ENCODE results near the gene ALPI. TPM values are rescaled to one million over a fixed set of nuclear protein-coding genes. Genes with fewer than 3 reads are reported as not detected.
"Not testable (repeated sequence)": the region's sequence is repeated elsewhere in the genome, so short reads cannot be mapped to it uniquely, and the experiment has no call there.

ALPI gene
- total RNA-seq, 2 experiments from 2014 or later = not detected

DNA sequence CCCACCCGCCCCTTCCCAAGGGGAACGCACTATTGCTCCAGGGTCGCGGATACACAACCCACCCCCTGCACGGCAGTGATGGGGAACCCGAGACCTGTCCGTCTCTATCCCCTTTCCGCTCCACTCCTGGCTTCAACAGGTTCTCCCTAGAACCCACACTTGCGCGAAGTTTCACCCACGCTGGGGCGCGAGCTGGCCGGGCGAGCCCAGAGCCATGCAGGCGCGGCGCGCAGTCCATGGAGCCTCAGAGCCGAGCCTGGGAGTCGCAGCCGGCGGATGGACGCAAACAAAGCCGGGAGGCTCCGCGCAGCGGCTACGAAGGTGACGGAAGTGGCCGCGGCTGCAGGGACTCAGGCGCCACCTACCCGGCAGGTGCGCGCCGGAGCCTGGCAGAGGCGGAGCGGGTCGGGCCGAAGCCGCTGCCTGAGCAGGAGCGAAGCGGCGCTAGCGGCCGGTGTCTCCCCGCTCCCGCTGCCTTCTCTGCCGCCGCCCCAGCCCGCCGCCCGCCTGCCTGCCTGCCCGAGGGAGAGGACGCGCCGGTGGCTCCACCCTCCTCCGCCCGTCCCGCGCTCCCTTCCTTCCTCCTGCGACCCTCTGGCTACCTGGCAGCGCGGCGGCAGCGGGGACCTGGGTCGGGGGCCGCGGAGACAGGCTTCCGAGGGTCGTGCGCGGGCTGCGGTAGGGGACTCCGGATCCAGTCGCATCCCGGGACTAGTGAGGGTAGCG is 35.3 kb upstream of the ALPI start:
- CTCF ChIA-PET (ENCODE audit: unreplicated experiment) = no interaction called here
- no peak overlapping the region for H2AFZ ChIP-seq (ENCODE audit: low read length)
- POLR2A ChIA-PET = no interaction called here

DNA sequence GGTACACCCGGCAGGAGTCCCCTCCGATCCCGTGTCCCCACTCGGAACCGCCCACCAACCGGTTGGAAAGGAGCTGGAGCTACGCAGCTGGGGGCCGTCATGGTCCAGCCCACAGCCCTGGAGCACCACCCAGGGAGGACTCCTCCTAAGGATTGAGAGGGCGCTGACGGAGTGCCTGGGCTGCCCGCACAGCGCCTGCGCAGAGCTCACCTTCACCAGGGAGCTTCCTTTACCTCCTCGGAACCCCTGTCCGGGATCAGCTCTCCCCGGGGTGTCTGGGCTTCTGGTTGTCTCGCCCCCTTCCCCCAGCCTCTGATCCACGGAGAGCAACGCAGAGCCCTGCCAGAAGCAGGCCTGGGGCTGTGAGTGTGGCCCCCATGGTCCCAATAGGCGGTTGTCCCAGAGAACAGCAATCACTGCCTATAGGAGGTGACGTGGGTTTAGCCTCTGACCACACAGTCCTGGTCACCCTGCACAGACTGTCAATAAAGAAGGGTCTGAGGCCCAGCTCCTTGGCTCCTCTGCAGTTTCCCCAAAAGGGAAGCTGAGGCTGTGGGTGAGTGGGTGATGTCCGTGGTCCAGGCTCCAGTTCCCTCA is 34.7 kb upstream of the ALPI start:
- no peaks in the 10 kb centered on the region for H3K79me2 ChIP-seq (ENCODE audit: insufficient read depth, low read depth, low read length)
- no peak overlapping the region for H2AFZ ChIP-seq (ENCODE audit: low read length)
- no peak for DNase-seq (ENCODE audit: low spot score)
- no peaks in the 10 kb centered on the region for H3K36me3 ChIP-seq (ENCODE audit: insufficient read depth, low read length)
- no peaks in the 10 kb centered on the region for H4K20me1 ChIP-seq (ENCODE audit: insufficient read depth, low read length)
- CTCF ChIA-PET (ENCODE audit: unreplicated experiment) = no interaction called here
- TF ChIP-seq, protein P1, sequence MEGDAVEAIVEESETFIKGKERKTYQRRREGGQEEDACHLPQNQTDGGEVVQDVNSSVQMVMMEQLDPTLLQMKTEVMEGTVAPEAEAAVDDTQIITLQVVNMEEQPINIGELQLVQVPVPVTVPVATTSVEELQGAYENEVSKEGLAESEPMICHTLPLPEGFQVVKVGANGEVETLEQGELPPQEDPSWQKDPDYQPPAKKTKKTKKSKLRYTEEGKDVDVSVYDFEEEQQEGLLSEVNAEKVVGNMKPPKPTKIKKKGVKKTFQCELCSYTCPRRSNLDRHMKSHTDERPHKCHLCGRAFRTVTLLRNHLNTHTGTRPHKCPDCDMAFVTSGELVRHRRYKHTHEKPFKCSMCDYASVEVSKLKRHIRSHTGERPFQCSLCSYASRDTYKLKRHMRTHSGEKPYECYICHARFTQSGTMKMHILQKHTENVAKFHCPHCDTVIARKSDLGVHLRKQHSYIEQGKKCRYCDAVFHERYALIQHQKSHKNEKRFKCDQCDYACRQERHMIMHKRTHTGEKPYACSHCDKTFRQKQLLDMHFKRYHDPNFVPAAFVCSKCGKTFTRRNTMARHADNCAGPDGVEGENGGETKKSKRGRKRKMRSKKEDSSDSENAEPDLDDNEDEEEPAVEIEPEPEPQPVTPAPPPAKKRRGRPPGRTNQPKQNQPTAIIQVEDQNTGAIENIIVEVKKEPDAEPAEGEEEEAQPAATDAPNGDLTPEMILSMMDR (conservative IDR thresholded peaks at IDR 0.05; ENCODE audit: low read length) = no peak
- no peak for TF ChIP-seq EZH2phosphoT487 (IDR thresholded peaks at IDR 0.05; ENCODE audit: borderline replicate concordance, low read depth, low read length)
- H3K4me3 ChIP-seq (ENCODE audit: low read depth, low read length, poor library complexity, severe bottlenecking) = no peak overlapping the region
- POLR2A ChIA-PET = no interaction called here
- intact Hi-C loops (cut with micrococcal nuclease; ENCODE audit: unreplicated experiment) = no loop called here
- no peaks in the 10 kb centered on the region for H3K4me1 ChIP-seq (ENCODE audit: insufficient read depth, low read length, poor library complexity, severe bottlenecking)
- no peaks in the 10 kb centered on the region for H3K9me2 ChIP-seq (ENCODE audit: insufficient read depth, low read length)
- no TSS peak for BruUV-seq (replicated peaks)
- no peak overlapping the region for H3K4me2 ChIP-seq (ENCODE audit: low read length)
- H3K27ac ChIP-seq (ENCODE audit: low read depth, low read length, poor library complexity, severe bottlenecking) = no peak overlapping the region
- H3K9me3 ChIP-seq (ENCODE audit: low read length) = peaks cover 8% of the 10 kb centered on the region; the same call in 1 of the 2 replicates

More for the DNA sequence above, 35.3 kb upstream of the ALPI start:
- no peak for DNase-seq (ENCODE audit: low spot score)
- Histone ChIP-seq H3K4me3 (ENCODE audit: low read depth, low read length, poor library complexity, severe bottlenecking) (no peak overlapping the region), H3K4me2 (ENCODE audit: low read length) (no peak overlapping the region), H3K9me3 (ENCODE audit: low read length) (peaks cover 8% of the 10 kb centered on the region; the same call in 1 of the 2 replicates), H3K79me2 (ENCODE audit: insufficient read depth, low read depth, low read length) (no peaks in the 10 kb centered on the region), H3K4me1 (ENCODE audit: insufficient read depth, low read length, poor library complexity, severe bottlenecking) (no peaks in the 10 kb centered on the region), H3K27ac (ENCODE audit: low read depth, low read length, poor library complexity, severe bottlenecking) (no peak overlapping the region), H3K9me2 (ENCODE audit: insufficient read depth, low read length) (no peaks in the 10 kb centered on the region), H3K36me3 (ENCODE audit: insufficient read depth, low read length) (no peaks in the 10 kb centered on the region), H4K20me1 (ENCODE audit: insufficient read depth, low read length) (no peaks in the 10 kb centered on the region)
- intact Hi-C loops (cut with micrococcal nuclease; ENCODE audit: unreplicated experiment) = no loop called here
- no peak for TF ChIP-seq EZH2phosphoT487 (IDR thresholded peaks at IDR 0.05; ENCODE audit: borderline replicate concordance, low read depth, low read length)
- TF ChIP-seq, protein P1 (conservative IDR thresholded peaks at IDR 0.05; ENCODE audit: low read length) = no peak
- BruUV-seq (replicated peaks) = no TSS peak

DNA sequence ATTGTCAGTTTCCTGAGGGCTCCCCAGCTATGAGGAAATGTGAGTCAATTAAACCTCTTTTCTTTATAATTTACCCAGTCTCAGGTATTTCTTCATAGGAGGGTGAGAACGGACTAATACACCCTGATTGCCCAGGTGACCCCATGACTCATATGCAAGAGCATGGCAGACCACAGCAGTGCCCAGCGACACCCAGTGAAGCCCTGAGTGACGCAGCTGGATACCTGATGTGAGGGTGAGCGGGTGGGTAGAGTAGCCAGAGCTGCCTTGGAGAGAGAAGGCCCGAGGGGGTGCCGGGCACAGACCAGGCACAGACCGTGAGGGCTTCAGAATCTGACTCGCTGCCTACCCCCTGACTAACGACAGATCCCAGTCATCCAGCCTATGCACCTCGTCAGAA is 33.9 kb upstream of the ALPI start:
- CTCF ChIA-PET (ENCODE audit: unreplicated experiment) = no interaction called here
- H3K4me3 ChIP-seq (ENCODE audit: low read depth, low read length, poor library complexity, severe bottlenecking) = no peak overlapping the region
- no peak for TF ChIP-seq EZH2phosphoT487 (IDR thresholded peaks at IDR 0.05; ENCODE audit: borderline replicate concordance, low read depth, low read length)
- TF ChIP-seq, protein P1 (conservative IDR thresholded peaks at IDR 0.05; ENCODE audit: low read length) = no peak
- DNase-seq (ENCODE audit: low spot score) = no peak
- H3K27ac ChIP-seq (ENCODE audit: low read depth, low read length, poor library complexity, severe bottlenecking) = no peak overlapping the region
- POLR2A ChIA-PET = no interaction called here
- no peaks in the 10 kb centered on the region for H3K4me1 ChIP-seq (ENCODE audit: insufficient read depth, low read length, poor library complexity, severe bottlenecking)
- no peak overlapping the region for H2AFZ ChIP-seq (ENCODE audit: low read length)
- intact Hi-C loops (cut with micrococcal nuclease; ENCODE audit: unreplicated experiment) = no loop called here
- no peaks in the 10 kb centered on the region for H3K79me2 ChIP-seq (ENCODE audit: insufficient read depth, low read depth, low read length)
- no peaks in the 10 kb centered on the region for H4K20me1 ChIP-seq (ENCODE audit: insufficient read depth, low read length)
- H3K9me3 ChIP-seq (ENCODE audit: low read length) = peaks cover 8% of the 10 kb centered on the region; the same call in 1 of the 2 replicates
- no peak overlapping the region for H3K4me2 ChIP-seq (ENCODE audit: low read length)
- H3K36me3 ChIP-seq (ENCODE audit: insufficient read depth, low read length) = no peaks in the 10 kb centered on the region
- BruUV-seq (replicated peaks) = no TSS peak
- H3K9me2 ChIP-seq (ENCODE audit: insufficient read depth, low read length) = no peaks in the 10 kb centered on the region

DNA sequence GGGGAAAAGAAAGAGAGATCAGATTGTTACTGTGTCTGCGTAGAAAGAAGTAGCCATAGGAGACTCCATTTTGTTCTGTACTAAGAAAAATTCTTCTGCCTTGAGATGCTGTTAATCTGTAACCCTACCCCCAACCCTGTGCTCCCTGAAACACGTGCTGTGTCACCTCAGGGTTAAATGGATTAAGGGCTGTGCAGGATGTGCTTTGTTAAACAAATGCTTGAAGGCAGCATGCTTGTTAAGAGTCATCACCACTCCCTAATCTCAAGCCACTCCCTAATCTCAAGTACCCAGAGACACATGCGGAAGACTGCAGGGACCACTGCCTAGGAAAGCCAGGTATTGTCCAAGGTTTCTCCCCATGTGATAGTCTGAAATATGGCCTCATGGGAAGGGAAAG is 33.0 kb upstream of the ALPI start:
- H3K4me1 ChIP-seq (ENCODE audit: insufficient read depth, low read length, poor library complexity, severe bottlenecking); H2AFZ ChIP-seq (ENCODE audit: low read length); intact Hi-C loops (cut with micrococcal nuclease; ENCODE audit: unreplicated experiment); H3K4me2 ChIP-seq (ENCODE audit: low read length); H4K20me1 ChIP-seq (ENCODE audit: insufficient read depth, low read length); H3K9me3 ChIP-seq (ENCODE audit: low read length); CTCF ChIA-PET (ENCODE audit: unreplicated experiment); DNase-seq (ENCODE audit: low spot score); H3K4me3 ChIP-seq (ENCODE audit: low read depth, low read length, poor library complexity, severe bottlenecking); POLR2A ChIA-PET; H3K27ac ChIP-seq (ENCODE audit: low read depth, low read length, poor library complexity, severe bottlenecking); H3K36me3 ChIP-seq (ENCODE audit: insufficient read depth, low read length); BruUV-seq (replicated peaks); H3K79me2 ChIP-seq (ENCODE audit: insufficient read depth, low read depth, low read length); H3K9me2 ChIP-seq (ENCODE audit: insufficient read depth, low read length): not testable (repeated sequence)

Data from OCI-LY7 (cell line).